KMS-11 (cell line): ENCODE results near the gene VSTM5.

Experiments
- H2AFZ ChIP-seq: fragments of 200-600 bp; sonication (generic); 2 replicates; pipeline ENCODE4 v1.6.1; 2016; ENCODE audit warnings: antibody characterized with exemption, mixed run types, low read depth
- H3K27ac ChIP-seq: fragments of 200-600 bp; sonication (generic); 2 replicates; pipeline ENCODE4 v1.6.1; 2016; ENCODE audit warnings: mild to moderate bottlenecking, mixed run types
- H3K27me3 ChIP-seq: fragments of 200-600 bp; sonication (generic); 2 replicates; pipeline ENCODE4 v1.6.1; 2017; ENCODE audit warnings: mild to moderate bottlenecking, low read depth, mixed run types, moderate library complexity; ENCODE audit not compliant: insufficient read depth
- H3K36me3 ChIP-seq: fragments of 200-600 bp; sonication (generic); 2 replicates; pipeline ENCODE4 v1.6.1; 2017; ENCODE audit warnings: mild to moderate bottlenecking, mixed run types; ENCODE audit not compliant: insufficient read depth
- H3K4me1 ChIP-seq: fragments of 200-600 bp; sonication (generic); 2 replicates; pipeline ENCODE4 v1.6.1; 2016; ENCODE audit warnings: mild to moderate bottlenecking, low read depth, mixed run types; ENCODE audit not compliant: poor library complexity, severe bottlenecking
- H3K4me2 ChIP-seq: fragments of 200-600 bp; sonication (generic); 2 replicates; pipeline ENCODE4 v1.7.0; 2016; ENCODE audit warnings: mild to moderate bottlenecking, mixed run types
- H3K4me3 ChIP-seq: fragments of 200-600 bp; sonication (generic); IDR thresholded peaks from 2 replicates; pipeline ENCODE4 v1.6.1; 2017; ENCODE audit warnings: low read depth, low read length, mixed read lengths; ENCODE audit not compliant: insufficient read depth
- H3K79me2 ChIP-seq: fragments of 200-600 bp; sonication (generic); 2 replicates; pipeline ENCODE4 v1.6.1; 2016; ENCODE audit warnings: low read depth, mixed run types; ENCODE audit not compliant: insufficient read depth
- H3K9ac ChIP-seq: fragments of 200-600 bp; sonication (generic); 2 replicates; pipeline ENCODE4 v1.6.1; 2016; ENCODE audit warnings: mild to moderate bottlenecking, mixed run types
- H4K20me1 ChIP-seq: fragments of 200-600 bp; sonication (generic); 2 replicates; pipeline ENCODE4 v1.6.1; 2016; ENCODE audit warnings: mild to moderate bottlenecking, mixed run types; ENCODE audit not compliant: insufficient read depth
- TF ChIP-seq, protein P1 (sequence below): fragments of 200-600 bp; sonication (generic); conservative IDR thresholded peaks from 2 replicates; pipeline ENCODE4 v1.6.1; 2017; ENCODE audit warnings: low read depth, mild to moderate bottlenecking, antibody characterized with exemption, low read length, moderate library complexity, mixed read lengths

The VSTM5 gene

GRCh38 chr11:93844568-93844967 is 5.8 kb downstream of the VSTM5 start:
- no peak overlapping the region for H3K4me2 ChIP-seq
- H3K4me1 ChIP-seq = no peaks in the 10 kb centered on the region
- no peak overlapping the region for H3K9ac ChIP-seq
- H3K79me2 ChIP-seq = no peaks in the 10 kb centered on the region
- H3K27ac ChIP-seq = no peak overlapping the region
- no peaks in the 10 kb centered on the region for H3K36me3 ChIP-seq
- TF ChIP-seq, protein P1, sequence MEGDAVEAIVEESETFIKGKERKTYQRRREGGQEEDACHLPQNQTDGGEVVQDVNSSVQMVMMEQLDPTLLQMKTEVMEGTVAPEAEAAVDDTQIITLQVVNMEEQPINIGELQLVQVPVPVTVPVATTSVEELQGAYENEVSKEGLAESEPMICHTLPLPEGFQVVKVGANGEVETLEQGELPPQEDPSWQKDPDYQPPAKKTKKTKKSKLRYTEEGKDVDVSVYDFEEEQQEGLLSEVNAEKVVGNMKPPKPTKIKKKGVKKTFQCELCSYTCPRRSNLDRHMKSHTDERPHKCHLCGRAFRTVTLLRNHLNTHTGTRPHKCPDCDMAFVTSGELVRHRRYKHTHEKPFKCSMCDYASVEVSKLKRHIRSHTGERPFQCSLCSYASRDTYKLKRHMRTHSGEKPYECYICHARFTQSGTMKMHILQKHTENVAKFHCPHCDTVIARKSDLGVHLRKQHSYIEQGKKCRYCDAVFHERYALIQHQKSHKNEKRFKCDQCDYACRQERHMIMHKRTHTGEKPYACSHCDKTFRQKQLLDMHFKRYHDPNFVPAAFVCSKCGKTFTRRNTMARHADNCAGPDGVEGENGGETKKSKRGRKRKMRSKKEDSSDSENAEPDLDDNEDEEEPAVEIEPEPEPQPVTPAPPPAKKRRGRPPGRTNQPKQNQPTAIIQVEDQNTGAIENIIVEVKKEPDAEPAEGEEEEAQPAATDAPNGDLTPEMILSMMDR = no peak
- no peak overlapping the region for H2AFZ ChIP-seq
- no peak overlapping the region for H3K4me3 ChIP-seq
- no peaks in the 10 kb centered on the region for H3K27me3 ChIP-seq
- H4K20me1 ChIP-seq = no peaks in the 10 kb centered on the region

DNA sequence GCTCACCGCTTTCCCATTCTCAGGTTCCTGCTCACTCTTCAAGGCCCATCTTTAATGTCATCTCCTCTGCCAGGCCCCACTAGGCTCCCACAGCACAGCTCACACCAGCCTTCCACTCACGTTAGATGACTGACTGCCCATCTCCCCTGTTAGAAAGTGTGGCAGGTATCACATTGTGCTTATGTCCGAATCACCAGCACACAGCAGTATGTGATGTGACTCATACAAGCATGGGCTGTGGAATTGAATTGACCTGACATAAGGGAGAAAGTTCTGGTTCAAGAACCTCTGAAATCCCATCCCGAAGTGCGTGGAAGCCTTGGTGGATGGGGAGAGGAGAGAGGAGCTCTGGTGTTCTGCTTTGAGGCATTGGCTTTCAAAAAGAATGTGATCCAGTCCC is 6.5 kb downstream of the VSTM5 start:
- no peak overlapping the region for H3K4me2 ChIP-seq
- no peaks in the 10 kb centered on the region for H3K4me1 ChIP-seq
- H3K4me3 ChIP-seq = no peak overlapping the region
- no peaks in the 10 kb centered on the region for H3K36me3 ChIP-seq
- H3K79me2 ChIP-seq = no peaks in the 10 kb centered on the region
- H3K9ac ChIP-seq = no peak overlapping the region
- H3K27me3 ChIP-seq = no peaks in the 10 kb centered on the region
- no peak overlapping the region for H2AFZ ChIP-seq
- TF ChIP-seq, protein P1 = no peak
- H4K20me1 ChIP-seq = no peaks in the 10 kb centered on the region
- no peak overlapping the region for H3K27ac ChIP-seq

DNA sequence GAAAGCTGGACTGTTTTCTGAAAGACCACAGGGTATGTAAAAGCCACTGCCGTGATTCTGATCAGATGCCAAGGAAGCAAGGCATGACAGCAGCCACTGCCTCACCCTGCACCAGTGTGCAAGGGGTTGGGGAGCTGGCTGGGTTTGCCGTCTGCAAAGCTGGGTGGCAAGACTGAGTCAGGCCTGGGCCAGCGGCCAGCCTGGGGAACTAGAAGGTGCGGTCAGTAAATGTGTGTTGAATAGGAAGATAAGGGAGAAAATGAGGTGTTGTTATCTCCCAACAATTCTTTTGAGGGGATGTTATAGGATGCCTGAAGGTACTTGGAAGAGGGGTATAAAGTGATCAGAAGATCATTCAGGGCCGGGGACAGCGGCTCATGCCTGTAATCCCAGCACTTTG is 8.0 kb downstream of the VSTM5 start:
- Histone ChIP-seq H3K27me3 (no peaks in the 10 kb centered on the region), H3K4me1 (no peaks in the 10 kb centered on the region)

DNA sequence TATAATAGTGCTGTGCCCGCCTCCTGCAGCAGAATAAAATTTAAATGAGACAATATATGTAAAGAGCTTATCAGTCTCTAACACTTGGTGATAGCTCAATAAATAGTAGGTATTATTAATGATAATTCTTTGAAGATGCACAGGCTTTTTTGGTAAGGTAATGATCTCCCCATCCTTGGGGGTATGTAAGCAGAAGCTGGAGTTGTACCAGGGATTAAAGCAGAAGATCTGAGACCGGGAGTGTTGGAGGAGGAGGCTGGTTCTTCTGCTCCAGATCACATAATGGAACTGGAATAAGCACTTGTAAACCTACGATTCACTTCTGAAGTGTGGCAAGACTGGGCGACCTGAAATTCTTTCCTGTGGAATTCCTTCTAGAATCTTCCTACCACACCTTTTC is 8.4 kb downstream of the VSTM5 start:
- TF ChIP-seq, protein P1 = no peak
- no peaks in the 10 kb centered on the region for H4K20me1 ChIP-seq
- no peak overlapping the region for H2AFZ ChIP-seq
- no peaks in the 10 kb centered on the region for H3K79me2 ChIP-seq
- no peak overlapping the region for H3K4me2 ChIP-seq
- H3K9ac ChIP-seq = no peak overlapping the region
- H3K27ac ChIP-seq = no peak overlapping the region
- no peaks in the 10 kb centered on the region for H3K4me1 ChIP-seq
- H3K36me3 ChIP-seq = no peaks in the 10 kb centered on the region
- no peak overlapping the region for H3K4me3 ChIP-seq
- H3K27me3 ChIP-seq = no peaks in the 10 kb centered on the region

More for the DNA sequence above, 8.0 kb downstream of the VSTM5 start:
- H4K20me1 ChIP-seq = no peaks in the 10 kb centered on the region
- H2AFZ ChIP-seq = no peak overlapping the region
- H3K4me3 ChIP-seq = no peak overlapping the region
- no peaks in the 10 kb centered on the region for H3K79me2 ChIP-seq
- no peak overlapping the region for H3K9ac ChIP-seq
- no peak overlapping the region for H3K4me2 ChIP-seq
- no peak overlapping the region for H3K27ac ChIP-seq
- H3K36me3 ChIP-seq = no peaks in the 10 kb centered on the region
- TF ChIP-seq, protein P1 = no peak
